Osteocyte (in vitro differentiated cells): ENCODE data around the gene NOL9. TPM values are rescaled to one million over a fixed set of nuclear protein-coding genes. Genes with fewer than 3 reads are reported as not detected.

Source experiments
- DNase-seq: peaks from one replicate; pipeline ENCODE4 v3.0.0; 2021; ENCODE audit warnings: mixed read lengths; ENCODE audit not compliant: unreplicated experiment; ENCODE audit errors: extremely low spot score
- H3K27ac Mint-ChIP-seq: one replicate; pipeline ENCODE4 v1.8.0; 2021; ENCODE audit warnings: mild to moderate bottlenecking, mixed read lengths; ENCODE audit not compliant: unreplicated experiment
- H3K27me3 Mint-ChIP-seq: one replicate; pipeline ENCODE4 v1.8.0; 2021; ENCODE audit warnings: mixed read lengths; ENCODE audit not compliant: unreplicated experiment
- H3K36me3 Mint-ChIP-seq: one replicate; pipeline ENCODE4 v1.8.0; 2021; ENCODE audit warnings: mixed read lengths; ENCODE audit not compliant: unreplicated experiment
- H3K4me1 Mint-ChIP-seq: one replicate; pipeline ENCODE4 v1.8.0; 2021; ENCODE audit warnings: mixed read lengths; ENCODE audit not compliant: unreplicated experiment
- H3K4me3 Mint-ChIP-seq: one replicate; pipeline ENCODE4 v1.8.0; 2021; ENCODE audit warnings: mild to moderate bottlenecking, moderate library complexity, mixed read lengths; ENCODE audit not compliant: unreplicated experiment
- H3K9me3 Mint-ChIP-seq: one replicate; pipeline ENCODE4 v1.8.0; 2021; ENCODE audit warnings: mixed read lengths; ENCODE audit not compliant: unreplicated experiment
- CTCF ChIP-seq: fragments of 200-600 bp; sonication (generic); IDR thresholded peaks from 2 replicates; pipeline ENCODE4 v1.5.0; 2021; ENCODE audit warnings: antibody characterized with exemption, mild to moderate bottlenecking, moderate library complexity
- total RNA-seq: library from RNA; stranded (reverse); gene quantifications from 2 replicates; pipeline ENCODE4 v1.2.1, GENCODE V29; 2021

The NOL9 gene
- total RNA-seq, 1 donor from 2014 or later, result 33.5 TPM

- Mint-ChIP-seq H3K4me1 (peaks cover 4% of the 10 kb centered on the region), H3K36me3 (peaks cover 33% of the 10 kb centered on the region), H3K27me3 (no peaks in the 10 kb centered on the region), H3K4me3 (no peak overlapping the region), H3K9me3 (no peaks in the 10 kb centered on the region), H3K27ac (no peak overlapping the region)
- DNase-seq, result no peak
- TF ChIP-seq CTCF, result no peak
Observed at GRCh38 chr1:6592865-6593593, 38.7 kb upstream of the NOL9 start.

DNA sequence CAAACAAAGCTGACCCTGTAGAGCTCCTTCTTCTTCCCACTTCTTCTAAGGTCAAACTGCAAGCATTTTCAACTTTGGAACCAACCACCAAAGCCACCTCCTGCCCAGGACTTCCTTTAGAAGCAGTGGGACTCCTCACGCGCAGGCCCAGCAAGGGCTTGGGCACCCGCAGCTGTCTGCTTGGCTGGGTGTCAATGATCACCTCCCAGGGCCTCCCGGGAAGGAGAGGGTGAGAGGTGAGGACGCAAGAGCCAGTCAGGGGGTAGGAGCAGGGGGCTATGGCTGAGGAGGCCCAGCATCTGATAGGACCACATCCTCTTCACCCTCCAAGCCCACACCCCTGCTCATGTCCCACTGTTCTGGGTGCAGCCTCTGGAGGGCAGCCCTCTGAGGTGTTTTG lies 38.1 kb upstream of the NOL9 start:
- DNase-seq, result no peak
- H3K4me1 Mint-ChIP-seq, result peaks cover 4% of the 10 kb centered on the region
- peaks cover 33% of the 10 kb centered on the region for H3K36me3 Mint-ChIP-seq
- H3K4me3 Mint-ChIP-seq, result no peak overlapping the region
- H3K9me3 Mint-ChIP-seq, result no peaks in the 10 kb centered on the region
- TF ChIP-seq CTCF, result no peak
- H3K27ac Mint-ChIP-seq, result no peak overlapping the region
- no peaks in the 10 kb centered on the region for H3K27me3 Mint-ChIP-seq

DNA sequence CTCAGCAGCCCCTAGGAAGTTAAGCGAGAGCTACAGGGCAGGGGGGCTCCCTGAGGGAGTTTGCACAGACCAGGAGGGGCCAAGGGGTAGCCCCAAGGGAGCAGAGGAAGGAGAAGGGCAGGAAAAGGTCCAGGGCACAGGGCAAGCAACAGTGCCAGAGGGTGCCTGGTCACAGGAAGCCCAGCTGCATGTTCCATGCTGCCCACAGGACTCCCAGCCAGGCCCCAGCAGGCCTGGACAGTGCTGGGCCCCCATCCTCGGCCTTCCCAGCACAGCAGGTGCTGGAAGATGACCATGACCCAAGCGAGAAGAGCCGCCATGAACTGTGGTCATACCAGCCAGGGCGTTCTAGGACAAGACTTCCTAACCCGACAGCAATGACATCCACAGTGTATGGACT lies 37.3 kb upstream of the NOL9 start:
- no peak for TF ChIP-seq CTCF
- Mint-ChIP-seq H3K9me3 (no peaks in the 10 kb centered on the region), H3K4me3 (no peak overlapping the region), H3K27me3 (no peaks in the 10 kb centered on the region), H3K36me3 (peaks cover 33% of the 10 kb centered on the region), H3K27ac (no peak overlapping the region), H3K4me1 (peaks cover 4% of the 10 kb centered on the region)
- no peak for DNase-seq

DNA sequence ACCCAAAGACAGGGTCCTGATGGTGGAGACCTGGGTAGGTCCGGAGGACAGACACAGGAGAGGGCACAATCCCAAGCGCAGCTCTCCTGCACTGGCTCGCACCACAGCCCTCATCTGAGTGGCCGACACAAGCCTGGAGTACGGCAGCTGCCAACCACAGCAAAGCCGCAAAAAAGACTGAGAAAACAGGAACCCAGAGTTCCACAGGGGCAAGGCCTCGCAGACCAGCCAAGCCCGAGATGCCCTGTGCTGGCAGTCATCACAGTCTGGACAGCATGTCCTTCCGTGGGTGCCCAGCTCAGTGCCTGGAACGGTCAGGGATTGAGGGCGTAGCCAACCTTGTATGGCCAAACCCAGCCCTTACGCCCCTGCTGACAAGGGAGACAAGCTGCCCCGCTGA lies 36.9 kb upstream of the NOL9 start:
- Mint-ChIP-seq H3K9me3 (no peaks in the 10 kb centered on the region), H3K27ac (no peak overlapping the region), H3K4me1 (peaks cover under 1% of the 10 kb centered on the region), H3K27me3 (no peaks in the 10 kb centered on the region), H3K4me3 (no peak overlapping the region), H3K36me3 (peaks cover 30% of the 10 kb centered on the region)
- no peak for DNase-seq
- no peak for TF ChIP-seq CTCF

DNA sequence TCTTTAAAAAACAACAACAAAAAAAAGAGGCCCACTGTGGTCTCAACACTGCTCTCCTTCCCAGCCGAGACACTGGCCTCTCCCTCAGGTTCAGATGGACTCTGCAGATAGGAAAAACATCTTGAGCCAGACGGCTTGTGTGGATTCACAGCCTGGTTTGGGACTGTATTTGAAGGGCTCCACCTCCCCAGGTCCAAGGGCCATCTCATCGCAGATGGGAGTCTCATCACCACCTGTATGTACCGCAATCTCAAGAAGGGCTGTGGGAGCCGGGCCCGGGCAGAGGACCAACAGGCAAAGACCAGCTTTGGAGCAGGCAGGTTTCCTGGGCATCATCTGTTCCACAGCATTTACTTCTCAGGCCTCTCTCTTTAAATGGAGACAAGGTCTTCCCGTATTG lies 35.7 kb upstream of the NOL9 start:
- H3K36me3 Mint-ChIP-seq, result peaks cover 19% of the 10 kb centered on the region
- no peak overlapping the region for H3K4me3 Mint-ChIP-seq
- no peaks in the 10 kb centered on the region for H3K27me3 Mint-ChIP-seq
- H3K27ac Mint-ChIP-seq, result no peak overlapping the region
- no peak for DNase-seq
- H3K9me3 Mint-ChIP-seq, result no peaks in the 10 kb centered on the region
- H3K4me1 Mint-ChIP-seq, result peaks cover under 1% of the 10 kb centered on the region
- TF ChIP-seq CTCF, result no peak
